Amygdala (tissue), 56 donors: ENCODE data around the gene SLC26A11.
"Not testable (repeated sequence)": the region's sequence is repeated elsewhere in the genome, so short reads cannot be mapped to it uniquely, and the experiment has no call there.

Source experiments
- DNase-seq, 56 donors: peaks; one replicate each; lab custom pipeline; 2025; lab: John Stamatoyannopoulos, UW

SLC26A11 gene

GRCh38 chr17:80258296-80258695 is 38.1 kb downstream of the SLC26A11 start:
- DNase-seq, result not testable (repeated sequence)

GRCh38 chr17:80259457-80260068 is 39.3 kb downstream of the SLC26A11 start:
- DNase-seq, result no peak

GRCh38 chr17:80260069-80260535 is 39.9 kb downstream of the SLC26A11 start:
- peak in 38 of 56 donors; percentile 6 to 73 (median 42) for DNase-seq

- DNase-seq, result peak in 17 of 56 donors; percentile 23 to 61 (median 39)
Observed at GRCh38 chr17:80260791-80261158, 40.5 kb downstream of the SLC26A11 start, which contains the start of gene RNF213. Gene RNF213, plus strand, starts transcription at chr17:80260852. Its CDS starts 2,830 bp downstream, at chr17:80263682.

GRCh38 chr17:80261159-80261894 is 41.1 kb downstream of the SLC26A11 start:
- peak in 25 of 56 donors; percentile 17 to 61 (median 38) for DNase-seq

GRCh38 chr17:80261895-80262279 is 41.7 kb downstream of the SLC26A11 start:
- no peak for DNase-seq

GRCh38 chr17:80262291-80262690 is 42.1 kb downstream of the SLC26A11 start:
- no peak for DNase-seq

GRCh38 chr17:80262775-80263244 is 42.6 kb downstream of the SLC26A11 start:
- peak in 1 of 56 donors; percentile 8 for DNase-seq

GRCh38 chr17:80263253-80264204 is 43.3 kb downstream of the SLC26A11 start:
- peak in 19 of 56 donors; percentile 3 to 46 (median 21) for DNase-seq

GRCh38 chr17:80264205-80265075 is 44.2 kb downstream of the SLC26A11 start:
- DNase-seq, result no peak

- no peak for DNase-seq
Observed at GRCh38 chr17:80265205-80266068, 45.2 kb downstream of the SLC26A11 start.

- DNase-seq, result no peak
Observed at GRCh38 chr17:80267391-80267790, 47.2 kb downstream of the SLC26A11 start.

- DNase-seq, result no peak
Observed at GRCh38 chr17:80268427-80268826, 48.2 kb downstream of the SLC26A11 start.

- DNase-seq, result no peak
Observed at GRCh38 chr17:80269405-80269807, 49.2 kb downstream of the SLC26A11 start.

GRCh38 chr17:80270104-80270503 is 49.9 kb downstream of the SLC26A11 start:
- DNase-seq, result peak in 17 of 56 donors; percentile 9 to 64 (median 30)

GRCh38 chr17:80270836-80271235 is 50.6 kb downstream of the SLC26A11 start:
- peak in 1 of 56 donors; percentile 29 for DNase-seq

GRCh38 chr17:80272366-80272765 is 52.1 kb downstream of the SLC26A11 start:
- no peak for DNase-seq

GRCh38 chr17:80274331-80274730 is 54.1 kb downstream of the SLC26A11 start:
- no peak for DNase-seq
